CD4-positive, alpha-beta T cell (primary cell): ENCODE measurements around the gene PNPLA4. TPM values are rescaled to one million over a fixed set of nuclear protein-coding genes. Genes with fewer than 3 reads are reported as not detected.

ENCODE experiments used
- ATAC-seq: fragments of 200-7000 bp; cut with Tn5 transposase; one replicate; pipeline ENCODE4 v1.10.0; 2022; ENCODE audit warnings: mild to moderate bottlenecking; ENCODE audit not compliant: poor library complexity
- CTCF ChIA-PET: fragments of 350-600 bp; sonication (Branson Sonifier 250); formaldehyde crosslinking; loops from one replicate; lab custom pipeline; 2021; ENCODE audit warnings: antibody characterized with exemption, inconsistent platforms; lab: Charles Lee
- POLR2A ChIA-PET: fragments of 350-600 bp; sonication (Branson Sonifier 250); formaldehyde crosslinking; loops from one replicate; lab custom pipeline; 2021; ENCODE audit warnings: antibody characterized with exemption, inconsistent platforms; lab: Charles Lee
- DNase-seq, 14 experiments: peaks; one replicate each; pipeline ENCODE4 v3.0.0-alpha.2; 2013 to 2020; ENCODE audit warnings: mixed read lengths in 2 of 14
- H3K27ac ChIP-seq, 2 donors: one replicate each; pipeline versions ENCODE4 v1.5.1 to v1.7.0; 2013; ENCODE audit warnings: low read length in 2 of 2, low read depth in 1 of 2, mild to moderate bottlenecking in 1 of 2
- H3K27me3 ChIP-seq, 2 experiments: 1 replicate in 1 of 2; 2 replicates in 1 of 2; pipeline versions ENCODE4 v1.6.1 to v1.7.0; 2013; ENCODE audit warnings: low read length in 2 of 2, control low read depth in 1 of 2, mild to moderate bottlenecking in 1 of 2, moderate library complexity in 1 of 2; ENCODE audit not compliant: insufficient read depth in 2 of 2, control insufficient read depth in 1 of 2
- H3K36me3 ChIP-seq: one replicate; pipeline ENCODE4 v1.6.1; 2013; ENCODE audit warnings: low read length, control low read depth; ENCODE audit not compliant: insufficient read depth
- H3K4me1 ChIP-seq: one replicate; pipeline ENCODE4 v1.6.1; 2013; ENCODE audit warnings: low read length, control low read depth; ENCODE audit not compliant: insufficient read depth
- H3K4me3 ChIP-seq: one replicate; pipeline ENCODE4 v1.5.1; 2013; ENCODE audit warnings: mild to moderate bottlenecking, low read length, moderate library complexity
- H3K9me3 ChIP-seq, 2 experiments: 1 replicate in 1 of 2; 2 replicates in 1 of 2; pipeline versions ENCODE4 v1.6.1 to v1.7.0; 2013; ENCODE audit warnings: low read length in 2 of 2, mild to moderate bottlenecking in 2 of 2, control low read depth in 1 of 2, moderate library complexity in 1 of 2; ENCODE audit not compliant: control insufficient read depth in 1 of 2, insufficient read depth in 1 of 2
- H3K27ac Mint-ChIP-seq: one replicate; pipeline ENCODE4 v1.8.0; 2020; ENCODE audit warnings: mixed read lengths
- H3K27me3 Mint-ChIP-seq: one replicate; pipeline ENCODE4 v1.8.0; 2021; ENCODE audit warnings: mixed read lengths
- H3K36me3 Mint-ChIP-seq: one replicate; pipeline ENCODE4 v1.8.0; 2021; ENCODE audit warnings: low read depth, mixed read lengths
- H3K4me1 Mint-ChIP-seq: one replicate; pipeline ENCODE4 v1.8.0; 2021; ENCODE audit warnings: low read depth, mixed read lengths
- H3K4me3 Mint-ChIP-seq: one replicate; pipeline ENCODE4 v1.8.0; 2020; ENCODE audit warnings: mild to moderate bottlenecking, mixed read lengths
- H3K9me3 Mint-ChIP-seq: one replicate; pipeline ENCODE4 v1.8.0; 2020; ENCODE audit warnings: mixed read lengths
- intact Hi-C, 2 experiments: fragments of 100-400 bp; cut with DNase I in 1 of 2; cut with micrococcal nuclease in 1 of 2; formaldehyde crosslinking; loops; one replicate each; pipeline versions ENCODE4 v1.15.1 to v1.9.0; 2023 to 2025; cut with DNase I, micrococcal nuclease
- total RNA-seq, 174 experiments: library from RNA in 2 of 174; stranded (reverse) in 2 of 174; gene quantifications; one replicate each; pipeline ENCODE4 v1.2.3 and lab custom pipeline; 2021 to 2026
- TF ChIP-seq, protein P1 (sequence below): fragments of 200-600 bp; IDR thresholded peaks from one replicate; pipeline ENCODE4 v1.8.0; 2022; ENCODE audit warnings: antibody characterized with exemption, mild to moderate bottlenecking

Gene PNPLA4
- total RNA-seq, 2 experiments from 2014 or later, result 1.9 to 2.1 TPM

DNA sequence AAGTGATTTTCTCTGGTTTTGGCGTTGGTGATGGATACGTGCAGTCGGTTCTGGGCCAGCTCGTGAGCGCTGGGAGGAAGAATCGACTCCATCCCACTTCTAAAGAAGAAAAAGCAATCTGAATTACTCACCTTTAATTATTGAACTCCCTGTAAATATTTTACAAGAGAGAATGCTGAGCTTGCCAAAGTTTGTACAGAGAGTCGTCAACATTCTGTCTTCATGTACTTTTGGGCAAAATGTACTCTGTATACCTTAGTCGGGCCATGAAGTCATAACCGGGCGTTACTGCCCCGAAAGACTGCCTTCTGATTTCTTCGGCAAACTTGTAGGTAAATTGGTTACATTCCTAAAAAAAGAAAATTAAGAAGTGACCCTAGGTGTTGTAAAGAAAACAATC is 5.5 kb downstream of the PNPLA4 start:
- intact Hi-C loops, result loop anchor here in 1 of 2 experiments (5.0 to 10.0 kb wide), 2 partner anchors 777 to 1899 kb away; partner anchors contain the start of genes PUDP and STS
- DNase-seq, result no peak

DNA sequence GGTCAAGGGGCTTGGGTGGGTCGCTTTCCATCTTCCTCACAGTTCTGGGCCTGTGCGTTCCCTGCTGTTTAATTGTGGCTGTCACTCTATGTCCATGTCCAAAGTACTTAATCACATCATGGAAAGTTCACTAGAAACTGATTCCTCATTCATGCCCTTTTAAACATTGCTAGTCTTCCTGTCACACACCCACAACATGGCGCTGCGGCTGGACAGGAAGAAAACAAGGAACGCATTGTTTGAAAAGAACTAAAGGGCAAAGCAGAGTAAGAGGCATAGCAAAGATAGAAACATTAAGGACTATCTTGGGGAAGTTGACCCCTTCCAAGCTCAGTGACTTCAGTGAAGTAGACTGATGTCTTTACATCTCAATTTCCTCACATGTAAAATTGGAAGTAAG is 18.4 kb downstream of the PNPLA4 start:
- CTCF ChIA-PET, result no interaction called here
- peaks cover 44% of the 10 kb centered on the region for H3K36me3 Mint-ChIP-seq
- Histone ChIP-seq H3K9me3 (no peaks in the 10 kb centered on the region), H3K4me1 (no peaks in the 10 kb centered on the region), H3K27ac (no peak overlapping the region), H3K27me3 (no peaks in the 10 kb centered on the region), H3K4me3 (no peak overlapping the region), H3K36me3 (peaks cover 6% of the 10 kb centered on the region)
- H3K27ac Mint-ChIP-seq, result no peak overlapping the region
- ATAC-seq, result no peak
- TF ChIP-seq, protein P1, sequence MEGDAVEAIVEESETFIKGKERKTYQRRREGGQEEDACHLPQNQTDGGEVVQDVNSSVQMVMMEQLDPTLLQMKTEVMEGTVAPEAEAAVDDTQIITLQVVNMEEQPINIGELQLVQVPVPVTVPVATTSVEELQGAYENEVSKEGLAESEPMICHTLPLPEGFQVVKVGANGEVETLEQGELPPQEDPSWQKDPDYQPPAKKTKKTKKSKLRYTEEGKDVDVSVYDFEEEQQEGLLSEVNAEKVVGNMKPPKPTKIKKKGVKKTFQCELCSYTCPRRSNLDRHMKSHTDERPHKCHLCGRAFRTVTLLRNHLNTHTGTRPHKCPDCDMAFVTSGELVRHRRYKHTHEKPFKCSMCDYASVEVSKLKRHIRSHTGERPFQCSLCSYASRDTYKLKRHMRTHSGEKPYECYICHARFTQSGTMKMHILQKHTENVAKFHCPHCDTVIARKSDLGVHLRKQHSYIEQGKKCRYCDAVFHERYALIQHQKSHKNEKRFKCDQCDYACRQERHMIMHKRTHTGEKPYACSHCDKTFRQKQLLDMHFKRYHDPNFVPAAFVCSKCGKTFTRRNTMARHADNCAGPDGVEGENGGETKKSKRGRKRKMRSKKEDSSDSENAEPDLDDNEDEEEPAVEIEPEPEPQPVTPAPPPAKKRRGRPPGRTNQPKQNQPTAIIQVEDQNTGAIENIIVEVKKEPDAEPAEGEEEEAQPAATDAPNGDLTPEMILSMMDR, result no peak
- H3K4me1 Mint-ChIP-seq, result no peaks in the 10 kb centered on the region
- intact Hi-C loops, result no loop called here
- no peaks in the 10 kb centered on the region for H3K27me3 Mint-ChIP-seq
- DNase-seq, result no peak
- POLR2A ChIA-PET, result no interaction called here
- no peak overlapping the region for H3K4me3 Mint-ChIP-seq
- no peaks in the 10 kb centered on the region for H3K9me3 Mint-ChIP-seq

More for the DNA sequence above, 5.5 kb downstream of the PNPLA4 start:
- CTCF ChIA-PET, result no interaction called here
- H3K27me3 Mint-ChIP-seq, result no peaks in the 10 kb centered on the region
- H3K9me3 Mint-ChIP-seq, result no peaks in the 10 kb centered on the region
- H3K27ac Mint-ChIP-seq, result no peak overlapping the region
- no peaks in the 10 kb centered on the region for H3K27me3 ChIP-seq
- peaks cover 11% of the 10 kb centered on the region for H3K4me1 Mint-ChIP-seq
- H3K36me3 Mint-ChIP-seq, result peaks cover 36% of the 10 kb centered on the region
- no peak for ATAC-seq
- no peak overlapping the region for H3K4me3 Mint-ChIP-seq
- peaks cover 2% of the 10 kb centered on the region for H3K4me1 ChIP-seq
- TF ChIP-seq, protein P1, result no peak
- no peaks in the 10 kb centered on the region for H3K9me3 ChIP-seq
- peaks cover 9% of the 10 kb centered on the region for H3K36me3 ChIP-seq
- H3K27ac ChIP-seq, result no peak overlapping the region
- no peak overlapping the region for H3K4me3 ChIP-seq
- POLR2A ChIA-PET, result no interaction called here

DNA sequence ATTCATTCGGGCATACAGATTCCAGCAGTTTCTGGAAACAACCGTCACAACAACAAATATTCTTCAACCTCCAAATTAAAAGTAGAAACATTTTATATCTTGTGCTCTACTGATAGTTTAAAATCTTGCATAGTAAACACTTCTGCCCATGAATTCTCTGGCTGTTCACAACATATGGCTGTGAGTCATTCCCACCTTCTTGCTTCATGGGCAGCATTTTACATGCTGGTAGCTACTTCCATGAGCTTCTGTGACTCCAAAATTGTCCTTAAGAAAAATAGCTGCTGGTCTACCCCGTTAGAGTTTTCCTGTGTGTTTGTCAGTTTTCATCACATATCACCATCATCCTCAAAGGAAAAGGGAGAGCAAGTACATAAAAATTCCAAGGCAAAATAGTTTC is 22.7 kb downstream of the PNPLA4 start:
- CTCF ChIA-PET, result no interaction called here
- H3K9me3 Mint-ChIP-seq, result no peaks in the 10 kb centered on the region

More for the DNA sequence above, 22.7 kb downstream of the PNPLA4 start:
- ATAC-seq, result no peak
- Histone ChIP-seq H3K4me1 (no peaks in the 10 kb centered on the region), H3K9me3 (no peaks in the 10 kb centered on the region), H3K27ac (no peak overlapping the region), H3K27me3 (no peaks in the 10 kb centered on the region), H3K4me3 (no peak overlapping the region), H3K36me3 (peaks cover 7% of the 10 kb centered on the region)
- POLR2A ChIA-PET, result no interaction called here
- intact Hi-C loops, result no loop called here
- H3K36me3 Mint-ChIP-seq, result peaks cover 52% of the 10 kb centered on the region
- no peak for DNase-seq
- no peak overlapping the region for H3K27ac Mint-ChIP-seq
- H3K27me3 Mint-ChIP-seq, result no peaks in the 10 kb centered on the region
- TF ChIP-seq, protein P1, result no peak
- H3K4me3 Mint-ChIP-seq, result no peak overlapping the region
- no peaks in the 10 kb centered on the region for H3K4me1 Mint-ChIP-seq
